ENCODE measurements around the gene LPCAT2. TPM values are rescaled to one million over a fixed set of nuclear protein-coding genes. Genes with fewer than 3 reads are reported as not detected.

The LPCAT2 gene
- total RNA-seq, 1 experiment from 2014 or later = 62.1 TPM

DNA sequence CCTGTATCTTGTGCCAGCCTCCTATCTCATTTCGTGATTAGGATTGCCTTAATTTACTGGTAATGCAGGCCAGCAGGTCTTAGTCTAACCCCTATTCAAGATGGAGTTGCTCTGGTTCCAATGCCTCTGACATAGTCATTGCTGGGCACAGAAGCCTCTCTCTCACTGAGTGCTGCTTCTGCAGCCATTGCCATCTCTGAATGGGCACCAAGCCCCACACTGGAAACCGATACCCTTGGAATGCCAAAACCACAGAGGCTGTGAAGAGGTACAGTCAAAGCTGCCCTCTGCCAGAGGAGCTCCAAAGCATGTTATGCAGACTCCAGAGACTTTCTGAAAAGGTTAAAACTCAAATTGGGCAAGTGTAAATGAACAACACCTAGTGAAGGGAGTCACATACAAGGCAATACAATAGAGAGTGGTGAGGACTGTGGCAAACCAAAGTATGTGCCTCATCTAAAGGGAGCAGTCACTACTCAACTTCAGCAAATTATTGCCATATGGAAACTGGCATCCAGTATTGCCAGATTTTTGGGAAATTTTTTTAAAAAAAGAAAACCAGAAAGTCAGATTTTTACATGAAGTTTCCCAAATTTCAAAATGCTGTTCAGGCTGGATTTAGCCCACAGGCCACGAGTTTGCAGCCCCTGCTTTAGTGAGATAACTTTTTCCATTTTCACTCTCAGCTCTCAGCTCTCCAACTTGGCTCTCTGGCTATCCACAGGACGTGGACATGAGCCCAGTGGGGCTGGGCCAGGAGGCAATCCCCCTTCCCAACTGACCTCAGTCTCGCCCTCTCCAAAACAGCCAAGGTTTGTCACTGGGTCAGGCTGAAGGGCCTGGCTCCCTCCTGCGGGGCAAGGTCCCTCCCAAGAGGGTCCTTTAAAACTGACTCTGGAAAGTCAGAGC lies 32.0 kb upstream of the LPCAT2 start:
- Histone ChIP-seq H3K4me3 (ENCODE audit: low read depth in 2 of 2, low read length in 2 of 2) (no peak overlapping the region), H3K27me3 (ENCODE audit: control insufficient read depth, insufficient read depth, low read length) (no peaks in the 10 kb centered on the region), H3K36me3 (ENCODE audit: control insufficient read depth, insufficient read depth, low read length) (no peaks in the 10 kb centered on the region), H3K27ac (ENCODE audit: low read length) (peak overlapping the region; percentile 87; the same call in 1 of the 2 replicates), H3K4me1 (ENCODE audit: control insufficient read depth, insufficient read depth, low read length) (peaks cover 42% of the 10 kb centered on the region), H3K9me3 (ENCODE audit: control insufficient read depth, insufficient read depth, low read depth, low read length) (no peaks in the 10 kb centered on the region)
- DNase-seq (ENCODE audit: low read depth, low spot score) = no peak
- ATAC-seq = no peak
- in situ Hi-C loops (cut with HindIII; ENCODE audit: low pct_unique_long_range_greater_than_20kb, low sequenced_read_pairs) = no loop called here
- no peak for TF ChIP-seq POLR2AphosphoS5 (IDR thresholded peaks at IDR 0.05; ENCODE audit: low read depth, low read length)
- TF ChIP-seq TCF7L2 (IDR thresholded peaks at IDR 0.05; ENCODE audit: low read depth, low read length) = no peak
- TF ChIP-seq SIN3A (IDR thresholded peaks at IDR 0.05; ENCODE audit: borderline replicate concordance, insufficient read depth, low read depth, low read length) = no peak
- TF ChIP-seq CTCF (IDR thresholded peaks at IDR 0.05) = no peak
- TF ChIP-seq REST (IDR thresholded peaks at IDR 0.05; ENCODE audit: insufficient read depth in 1 of 2, low read depth in 2 of 2, low read length in 1 of 2) = no peak
- POLR2A ChIA-PET = no interaction called here
- BruUV-seq (replicated peaks) = no TSS peak
- intact Hi-C loops (cut with micrococcal nuclease; ENCODE audit: unreplicated experiment) = no loop called here
- CTCF ChIA-PET = no interaction called here

- peak overlapping the region; percentile 87; the same call in 1 of the 2 replicates for H3K27ac ChIP-seq (ENCODE audit: low read length)
- no peak for DNase-seq (ENCODE audit: low read depth, low spot score)
- TF ChIP-seq CTCF (IDR thresholded peaks at IDR 0.05) (no peak), SIN3A (IDR thresholded peaks at IDR 0.05; ENCODE audit: borderline replicate concordance, insufficient read depth, low read depth, low read length) (no peak), POLR2AphosphoS5 (IDR thresholded peaks at IDR 0.05; ENCODE audit: low read depth, low read length) (no peak), TCF7L2 (IDR thresholded peaks at IDR 0.05; ENCODE audit: low read depth, low read length) (no peak), REST (IDR thresholded peaks at IDR 0.05; ENCODE audit: insufficient read depth in 1 of 2, low read depth in 2 of 2, low read length in 1 of 2) (no peak)
- in situ Hi-C loops (cut with HindIII; ENCODE audit: low pct_unique_long_range_greater_than_20kb, low sequenced_read_pairs) (no loop called here), intact Hi-C loops (cut with micrococcal nuclease; ENCODE audit: unreplicated experiment) (no loop called here)
- H3K4me3 ChIP-seq (ENCODE audit: low read depth in 2 of 2, low read length in 2 of 2) = no peak overlapping the region
- POLR2A ChIA-PET = no interaction called here
- no peaks in the 10 kb centered on the region for H3K36me3 ChIP-seq (ENCODE audit: control insufficient read depth, insufficient read depth, low read length)
- H3K4me1 ChIP-seq (ENCODE audit: control insufficient read depth, insufficient read depth, low read length) = peaks cover 38% of the 10 kb centered on the region
- H3K27me3 ChIP-seq (ENCODE audit: control insufficient read depth, insufficient read depth, low read length) = no peaks in the 10 kb centered on the region
- no peaks in the 10 kb centered on the region for H3K9me3 ChIP-seq (ENCODE audit: control insufficient read depth, insufficient read depth, low read depth, low read length)
- ATAC-seq = no peak
- BruUV-seq (replicated peaks) = no TSS peak
- CTCF ChIA-PET = interaction anchor here (0.7 kb wide), 1 partner anchor 1366 kb away, joined by 3 read pairs; no protein-coding TSS in a partner anchor
Measured at GRCh38 chr16:55477736-55478135, 31.1 kb upstream of the LPCAT2 start.

All from Panc1 (cell line).